GM12874 (cell line): ENCODE results near the gene PRELID3B.

Source experiments
- TF ChIP-seq, protein P1 (sequence below): IDR thresholded peaks from 2 replicates; pipeline ENCODE4 v1.5.1; 2011; ENCODE audit warnings: low read depth, mild to moderate bottlenecking, control low read depth, low read length, moderate library complexity; ENCODE audit not compliant: insufficient read depth

PRELID3B gene

GRCh38 chr20:59013031-59013951 lies 29.3 kb downstream of the PRELID3B start:
- TF ChIP-seq, protein P1, sequence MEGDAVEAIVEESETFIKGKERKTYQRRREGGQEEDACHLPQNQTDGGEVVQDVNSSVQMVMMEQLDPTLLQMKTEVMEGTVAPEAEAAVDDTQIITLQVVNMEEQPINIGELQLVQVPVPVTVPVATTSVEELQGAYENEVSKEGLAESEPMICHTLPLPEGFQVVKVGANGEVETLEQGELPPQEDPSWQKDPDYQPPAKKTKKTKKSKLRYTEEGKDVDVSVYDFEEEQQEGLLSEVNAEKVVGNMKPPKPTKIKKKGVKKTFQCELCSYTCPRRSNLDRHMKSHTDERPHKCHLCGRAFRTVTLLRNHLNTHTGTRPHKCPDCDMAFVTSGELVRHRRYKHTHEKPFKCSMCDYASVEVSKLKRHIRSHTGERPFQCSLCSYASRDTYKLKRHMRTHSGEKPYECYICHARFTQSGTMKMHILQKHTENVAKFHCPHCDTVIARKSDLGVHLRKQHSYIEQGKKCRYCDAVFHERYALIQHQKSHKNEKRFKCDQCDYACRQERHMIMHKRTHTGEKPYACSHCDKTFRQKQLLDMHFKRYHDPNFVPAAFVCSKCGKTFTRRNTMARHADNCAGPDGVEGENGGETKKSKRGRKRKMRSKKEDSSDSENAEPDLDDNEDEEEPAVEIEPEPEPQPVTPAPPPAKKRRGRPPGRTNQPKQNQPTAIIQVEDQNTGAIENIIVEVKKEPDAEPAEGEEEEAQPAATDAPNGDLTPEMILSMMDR, result no peak

GRCh38 chr20:59010995-59011873 lies 31.4 kb downstream of the PRELID3B start:
- TF ChIP-seq, protein P1, result no peak

DNA sequence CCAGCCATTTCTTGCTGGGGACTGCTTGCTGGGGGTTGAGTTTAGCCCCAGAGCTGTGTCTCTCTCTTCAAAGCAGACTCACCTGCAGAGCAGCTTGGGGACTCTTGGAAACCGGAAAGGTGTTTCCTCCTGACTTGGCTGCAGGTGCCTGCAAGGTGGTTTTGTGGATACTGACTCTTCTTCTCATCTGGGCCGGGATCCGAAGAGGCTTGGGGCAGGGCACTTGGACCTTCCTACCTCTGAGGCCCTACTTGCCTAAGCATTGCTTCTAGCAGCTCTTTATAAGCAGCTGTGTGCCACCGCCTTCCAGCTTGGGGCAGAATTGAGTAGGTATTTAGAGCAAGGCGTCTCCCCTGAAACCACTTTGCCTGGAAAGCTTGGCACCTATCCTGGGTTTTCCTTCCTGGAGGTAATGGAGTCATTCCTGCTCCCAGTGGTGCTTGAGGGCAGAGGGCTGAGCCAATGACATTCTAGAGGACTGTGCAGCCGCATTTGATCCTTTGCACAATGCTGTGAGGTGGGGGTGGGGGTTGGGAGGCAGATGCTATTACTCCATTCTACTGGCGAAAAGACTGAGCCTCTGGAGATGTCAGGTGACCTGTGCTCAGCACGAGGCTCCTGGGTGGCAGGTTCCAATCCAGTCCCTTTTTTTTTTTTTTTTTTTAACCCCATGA lies 32.1 kb downstream of the PRELID3B start:
- TF ChIP-seq, protein P1, result no peak

DNA sequence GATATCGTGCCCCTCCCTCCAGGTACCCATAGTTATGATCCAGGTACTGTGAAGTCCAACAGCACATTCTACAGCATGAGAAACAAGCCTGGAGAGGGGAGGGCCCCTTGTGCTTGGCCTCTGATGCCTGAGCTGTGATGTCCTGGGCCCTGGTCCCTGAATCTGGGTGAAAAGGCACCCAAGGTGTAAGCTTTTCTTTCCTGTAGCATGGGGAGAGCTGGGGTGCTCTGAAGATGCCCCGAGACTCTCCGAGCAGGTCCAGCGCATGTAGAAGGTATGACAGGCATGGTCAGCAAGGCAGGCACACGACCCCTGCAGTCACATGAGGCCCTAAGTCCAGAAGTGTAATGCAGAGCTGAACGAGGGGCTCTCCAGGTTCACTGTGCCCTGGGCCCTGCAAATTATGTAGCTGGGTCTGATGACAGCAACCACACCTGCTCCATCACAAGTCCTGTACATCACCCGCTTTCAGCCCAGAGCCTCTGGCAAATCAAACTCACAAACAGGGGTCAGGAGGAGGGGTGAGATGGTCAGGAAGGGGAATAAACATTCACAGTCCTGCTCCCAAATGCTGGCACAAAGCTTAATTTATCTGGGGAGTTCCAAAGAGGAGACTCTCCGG lies 33.8 kb downstream of the PRELID3B start:
- TF ChIP-seq, protein P1, result no peak

DNA sequence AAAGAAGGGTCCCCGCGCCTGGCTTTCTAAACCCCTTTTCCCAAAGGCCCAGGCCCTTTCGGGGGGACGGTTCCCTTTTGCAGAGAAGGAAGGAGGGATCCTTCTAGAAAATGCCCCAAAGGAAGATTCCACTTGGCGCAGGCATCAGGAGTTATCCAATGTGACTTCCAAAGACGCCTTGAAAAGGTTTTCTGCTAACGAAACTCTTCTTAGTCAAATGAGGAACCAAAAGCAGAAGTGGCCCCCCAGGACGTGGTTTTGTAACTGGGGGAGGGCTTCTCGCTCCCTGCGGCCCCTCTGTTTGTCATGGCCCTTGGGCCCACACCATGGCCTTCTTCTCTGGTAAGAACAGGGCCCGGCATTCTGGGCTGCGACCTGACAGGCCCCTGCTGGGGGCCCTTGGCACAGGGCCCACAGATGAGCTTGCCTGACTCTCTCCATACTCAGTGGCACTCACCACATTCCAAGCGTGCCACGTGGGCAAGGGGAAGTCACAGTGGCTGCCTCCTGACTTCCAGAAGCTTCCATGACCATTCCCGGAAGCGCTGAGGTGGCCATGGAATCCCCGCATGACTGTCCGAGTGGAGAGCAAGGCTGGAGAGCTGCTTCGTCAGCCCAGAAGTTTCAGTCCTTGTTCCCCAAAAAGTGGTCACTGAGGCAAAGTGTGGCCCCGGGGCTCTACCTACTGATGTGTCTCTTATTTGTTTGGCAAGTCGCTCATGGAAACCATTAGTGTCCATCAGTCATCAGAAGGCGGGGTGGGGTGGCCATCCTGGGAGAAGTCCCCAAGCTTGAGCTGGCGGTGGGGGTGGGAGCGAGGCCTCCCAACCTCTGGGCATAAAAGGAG lies 34.7 kb downstream of the PRELID3B start:
- TF ChIP-seq, protein P1, result no peak

DNA sequence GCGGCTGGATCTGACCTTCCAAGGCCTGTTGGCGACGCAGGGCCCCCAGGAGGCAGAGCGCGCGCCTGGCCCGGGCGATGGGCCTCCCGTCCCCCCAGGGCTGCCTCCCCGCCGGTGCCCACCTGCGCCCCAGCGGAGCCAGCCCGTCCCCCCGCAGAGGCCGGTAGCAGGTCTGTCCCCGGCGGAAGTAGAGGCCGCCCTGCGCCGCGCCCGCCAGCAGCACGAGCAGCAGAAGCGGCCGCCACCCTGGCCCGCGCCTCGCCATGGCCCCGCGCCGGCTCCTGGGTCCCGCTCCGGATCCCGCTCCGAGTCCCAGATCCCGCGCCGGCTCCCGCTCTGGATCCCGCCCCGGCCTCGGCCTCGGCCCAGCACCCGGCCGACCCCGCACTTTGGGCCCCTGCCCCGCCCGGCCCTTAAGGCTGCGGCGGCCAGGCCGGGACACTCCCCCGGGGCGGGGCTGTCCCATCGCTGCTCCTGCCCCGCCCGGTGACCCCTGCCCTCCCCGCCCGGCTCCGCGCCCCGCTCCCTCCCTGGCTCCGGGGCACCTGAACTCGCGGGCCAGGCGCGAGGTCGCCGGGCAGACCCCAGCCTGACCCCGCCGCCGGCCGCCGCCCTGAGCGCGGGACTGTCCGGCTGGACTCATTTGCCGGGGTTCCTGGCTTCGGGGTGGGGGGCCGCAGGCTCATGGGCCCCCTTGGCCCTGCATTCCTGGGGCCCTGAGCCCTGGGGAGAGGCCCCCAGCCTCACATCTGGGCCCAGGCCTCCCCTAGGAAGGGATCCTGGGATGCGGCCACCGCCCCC lies 35.5 kb downstream of the PRELID3B start, which contains the start of gene CTSZ:
Gene CTSZ, minus strand, starts transcription at position 391 of the 801 bp plus-strand sequence. Its CDS starts 126 bp downstream, at position 265.
- TF ChIP-seq, protein P1, result no peak
